HTERT RPE-1 (cell line): ENCODE measurements around the gene NKX1-2.

Source experiments
- in situ Hi-C: fragments of 300-500 bp; cut with MboI; formaldehyde crosslinking; loops from 4 replicates; pipeline ENCODE4 v1.14.3; 2020; ENCODE audit warnings: low sequenced_read_pairs

The NKX1-2 gene

DNA sequence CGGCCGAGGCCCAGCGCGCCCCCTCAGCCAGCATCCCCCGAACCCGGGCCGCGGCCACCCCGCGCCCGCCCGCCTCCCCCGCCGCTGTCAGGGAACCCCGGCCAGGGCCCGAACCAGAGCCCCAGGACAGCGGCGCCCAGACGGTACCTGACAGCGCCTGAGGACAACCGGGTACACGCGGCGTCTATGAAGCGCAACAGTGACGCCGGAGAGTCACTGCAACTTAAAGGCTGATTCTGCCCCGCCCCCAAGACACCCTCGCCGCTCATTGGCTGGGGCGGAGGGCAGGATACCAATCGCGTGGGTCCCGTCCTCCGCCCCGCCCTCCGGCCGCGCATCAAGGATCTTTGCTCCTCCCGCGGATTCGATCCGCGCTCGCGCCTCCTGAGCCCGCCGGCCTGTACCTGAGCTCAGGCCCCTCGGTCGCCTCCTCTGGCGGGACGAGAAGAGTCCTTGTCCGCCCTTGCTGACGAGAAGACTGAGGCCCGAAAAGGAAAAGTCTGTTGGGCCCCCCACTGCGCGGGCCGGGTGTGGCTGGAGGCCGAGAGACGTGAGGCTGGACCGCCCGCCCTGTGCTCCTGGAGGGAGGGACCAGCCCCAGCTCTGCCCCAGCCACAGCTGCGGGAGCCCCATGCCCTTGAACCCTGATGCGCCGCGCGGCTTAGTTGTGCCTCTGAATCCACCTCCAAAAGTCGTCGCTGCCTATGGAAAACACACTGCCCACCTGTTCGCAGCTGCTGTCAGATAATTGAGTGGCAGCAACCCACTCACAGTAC lies 30.9 kb downstream of the NKX1-2 start, which contains the start of gene OAT:
Gene OAT (minus strand): TSS at position 198 of the 776 bp plus-strand sequence. CDS start 6,752 bp downstream, outside the sequence.
- in situ Hi-C loops, result no loop called here

DNA sequence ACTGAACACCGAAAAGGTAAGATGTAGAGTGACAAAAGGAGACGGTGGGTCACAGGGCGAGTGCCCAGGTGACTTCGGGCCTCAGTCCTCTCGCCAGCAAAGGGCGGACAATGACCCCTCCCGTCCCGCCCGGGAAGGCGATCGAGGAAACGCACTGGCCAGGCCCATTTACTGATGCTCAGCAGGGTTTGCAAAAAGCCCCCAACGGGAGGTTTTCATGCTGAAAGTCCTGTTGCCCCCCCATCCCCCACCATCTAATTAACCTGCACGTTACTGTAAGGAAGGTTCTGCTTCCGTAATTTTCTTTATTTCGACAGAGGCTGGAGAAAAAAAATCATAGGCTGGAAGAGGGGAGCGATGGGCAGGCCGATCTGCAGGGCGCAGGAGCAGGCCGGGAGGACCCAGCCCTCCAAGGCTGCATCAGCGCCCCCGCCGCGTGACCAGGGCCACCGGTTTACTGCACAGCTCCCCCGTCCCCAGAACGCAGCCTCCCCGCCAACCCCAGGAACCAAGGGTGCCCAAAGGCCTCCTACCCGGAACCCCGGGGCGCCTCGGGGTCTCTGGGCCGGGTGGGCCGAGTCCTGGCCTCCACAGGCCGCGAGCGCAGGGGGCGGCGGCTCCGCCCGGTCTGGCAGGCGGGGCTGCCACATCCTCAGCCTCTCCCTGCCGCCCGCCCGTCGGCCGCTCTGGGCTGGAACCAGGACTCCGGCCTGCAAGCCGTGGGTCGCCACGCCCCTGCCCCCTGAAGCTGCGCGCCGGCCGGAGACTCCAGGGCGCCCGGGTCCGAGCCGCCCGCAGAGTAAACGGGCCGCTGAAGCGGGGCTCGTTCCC lies 31.7 kb downstream of the NKX1-2 start:
- in situ Hi-C loops, result no loop called here

DNA sequence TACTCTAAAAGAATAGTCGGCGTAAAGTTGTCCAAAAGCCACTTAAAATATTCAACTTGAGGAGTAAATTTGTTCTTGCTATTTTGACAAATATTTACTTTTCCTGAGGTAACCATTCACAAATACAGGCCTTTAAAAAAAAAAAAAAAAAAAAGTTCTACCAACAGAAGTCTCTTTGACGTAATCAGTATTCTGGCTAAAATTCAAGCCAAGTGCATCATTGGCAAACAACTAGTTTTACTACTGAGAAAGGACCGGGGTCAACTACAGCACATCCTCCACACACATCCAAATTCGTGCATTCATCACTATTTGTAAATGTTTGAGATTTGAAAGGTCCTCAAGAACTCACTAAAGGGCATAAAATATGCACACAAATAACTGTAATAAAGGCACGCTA lies 33.1 kb downstream of the NKX1-2 start:
- in situ Hi-C loops, result no loop called here

GRCh38 chr10:124415210-124415609 lies 34.6 kb downstream of the NKX1-2 start:
- in situ Hi-C loops, result no loop called here

DNA sequence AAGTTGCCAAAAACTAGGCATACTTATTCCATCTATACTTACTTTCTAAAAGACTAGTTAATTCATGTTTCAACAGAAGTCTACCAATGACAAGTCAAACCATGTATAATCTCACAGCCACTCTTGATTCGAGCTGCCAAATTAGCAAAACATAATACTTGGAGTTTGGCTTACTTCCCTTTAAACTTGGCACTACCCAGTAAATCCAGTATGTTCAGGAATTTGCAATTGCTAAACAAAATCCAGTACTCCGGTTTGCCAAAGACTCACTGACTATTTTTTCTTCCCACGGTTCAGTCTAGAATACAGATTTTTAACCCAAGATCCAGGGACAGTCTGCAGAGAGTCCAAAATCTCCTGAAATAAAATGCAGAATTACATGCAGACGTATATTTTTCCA lies 35.8 kb downstream of the NKX1-2 start:
- in situ Hi-C loops, result no loop called here

- in situ Hi-C loops, result no loop called here
These were observed 40.1 kb downstream of the NKX1-2 start for GRCh38 chr10:124409696-124410095.

- in situ Hi-C loops, result no loop called here
These were observed 41.5 kb downstream of the NKX1-2 start for GRCh38 chr10:124408357-124408756.

DNA sequence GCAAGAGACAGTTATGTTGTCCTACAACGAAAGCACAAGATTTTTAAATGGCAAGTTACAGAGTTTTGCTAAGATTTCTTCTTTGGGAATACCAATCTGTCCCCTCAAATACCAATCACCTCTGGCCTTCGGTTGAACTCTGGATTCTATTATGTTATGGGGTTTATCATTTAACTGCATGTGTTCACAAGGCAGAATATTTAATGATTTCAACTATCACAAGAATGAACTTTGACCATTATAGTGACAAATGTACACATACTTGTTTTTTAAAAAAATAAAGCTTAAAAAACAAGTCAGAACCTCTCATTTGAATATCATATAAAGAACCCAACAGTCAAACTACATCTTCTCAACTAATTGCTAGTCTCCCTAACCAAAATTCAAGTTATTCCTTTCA lies 42.4 kb downstream of the NKX1-2 start:
- in situ Hi-C loops, result no loop called here

GRCh38 chr10:124403548-124403947 lies 46.3 kb downstream of the NKX1-2 start:
- in situ Hi-C loops, result no loop called here

DNA sequence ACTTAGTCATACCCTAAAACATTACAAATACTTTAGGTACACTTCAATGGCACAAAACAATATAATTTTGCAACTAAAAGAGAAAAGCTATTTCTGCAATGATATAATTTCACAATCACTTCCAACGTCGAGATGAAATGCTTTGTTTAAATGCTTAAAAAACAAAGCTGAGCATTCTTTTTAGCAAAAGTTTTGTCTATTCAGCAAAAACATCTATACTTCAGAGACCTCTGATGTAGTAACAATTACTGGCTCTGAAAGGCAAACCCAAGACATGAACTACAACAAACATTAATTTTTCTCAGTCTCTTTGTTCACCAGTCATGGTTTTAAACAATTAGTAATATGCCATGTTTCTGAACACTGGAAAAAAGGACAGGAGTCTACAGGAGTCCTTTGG lies 47.6 kb downstream of the NKX1-2 start:
- in situ Hi-C loops, result no loop called here

DNA sequence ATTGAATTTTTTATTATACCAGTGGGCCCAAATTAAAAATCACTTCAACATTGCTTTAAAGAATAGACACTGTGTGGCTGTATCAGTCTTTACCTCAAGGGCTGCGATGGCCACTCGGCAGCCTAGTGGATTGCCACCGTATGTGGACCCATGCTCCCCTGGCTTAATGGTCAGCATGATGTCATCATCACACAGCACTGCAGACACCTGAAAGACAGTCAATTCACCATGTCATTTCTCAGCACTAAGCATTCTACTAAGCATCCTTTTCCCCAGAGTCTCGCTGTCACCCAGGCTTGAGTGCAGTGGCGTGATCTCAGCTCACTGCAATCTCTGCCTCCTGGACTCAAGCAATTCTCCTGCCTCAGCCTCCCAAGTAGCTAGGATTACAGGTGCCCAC lies 48.2 kb downstream of the NKX1-2 start:
- in situ Hi-C loops, result no loop called here
